HEK293 (cell line): ENCODE results near the gene AP3B2.

Source experiments
- BCL6B ChIP-seq: fragments of 450-650 bp; formaldehyde crosslinking; IDR thresholded peaks from 2 replicates; pipeline ENCODE4 v1.5.1; 2017; ENCODE audit warnings: missing biosample characterization, missing genetic modification characterization
- GLIS1 ChIP-seq: fragments of 450-650 bp; formaldehyde crosslinking; IDR thresholded peaks from 2 replicates; pipeline ENCODE4 v1.5.1; 2016; ENCODE audit warnings: missing biosample characterization, missing genetic modification characterization
- KLF17 ChIP-seq: fragments of 450-650 bp; formaldehyde crosslinking; IDR thresholded peaks from 2 replicates; pipeline ENCODE4 v1.5.1; 2016; ENCODE audit warnings: missing biosample characterization, missing genetic modification characterization
- PATZ1 ChIP-seq: fragments of 450-650 bp; formaldehyde crosslinking; IDR thresholded peaks from 2 replicates; pipeline ENCODE4 v1.5.1; 2016; ENCODE audit warnings: missing biosample characterization, missing genetic modification characterization
- PBX3 ChIP-seq: sonication (generic); formaldehyde crosslinking; IDR thresholded peaks from 2 replicates; pipeline ENCODE4 v1.8.1; 2022; ENCODE audit warnings: mild to moderate bottlenecking, moderate library complexity, missing genetic modification reagents
- SP2 ChIP-seq: fragments of 450-650 bp; formaldehyde crosslinking; IDR thresholded peaks from 2 replicates; pipeline ENCODE4 v1.5.1; 2016; ENCODE audit warnings: missing biosample characterization, missing genetic modification characterization
- ZFHX2 ChIP-seq: fragments of 450-650 bp; formaldehyde crosslinking; conservative IDR thresholded peaks from 2 replicates; pipeline ENCODE4 v1.5.1; 2016; ENCODE audit warnings: missing biosample characterization, missing genetic modification characterization
- ZNF169 ChIP-seq: fragments of 450-650 bp; formaldehyde crosslinking; IDR thresholded peaks from 2 replicates; pipeline ENCODE4 v1.5.1; 2016; ENCODE audit warnings: missing biosample characterization, missing genetic modification characterization
- ZNF175 ChIP-seq: fragments of 450-650 bp; formaldehyde crosslinking; IDR thresholded peaks from 2 replicates; pipeline ENCODE4 v1.5.1; 2016; ENCODE audit warnings: missing biosample characterization, missing genetic modification characterization
- ZNF18 ChIP-seq: fragments of 450-650 bp; formaldehyde crosslinking; IDR thresholded peaks from 2 replicates; pipeline ENCODE4 v1.5.1; 2016; ENCODE audit warnings: missing biosample characterization, missing genetic modification characterization
- ZNF2 ChIP-seq: fragments of 450-650 bp; formaldehyde crosslinking; IDR thresholded peaks from 2 replicates; pipeline ENCODE4 v1.5.1; 2016; ENCODE audit warnings: missing biosample characterization, missing genetic modification characterization
- ZNF311 ChIP-seq: fragments of 450-650 bp; formaldehyde crosslinking; IDR thresholded peaks from 2 replicates; pipeline ENCODE4 v1.5.1; 2017; ENCODE audit warnings: missing biosample characterization, missing genetic modification characterization, borderline replicate concordance
- ZNF341 ChIP-seq: fragments of 450-650 bp; formaldehyde crosslinking; IDR thresholded peaks from 2 replicates; pipeline ENCODE4; 2016; ENCODE audit warnings: low read depth, missing biosample characterization, missing genetic modification characterization
- ZNF354C ChIP-seq: fragments of 450-650 bp; formaldehyde crosslinking; IDR thresholded peaks from 2 replicates; pipeline ENCODE4 v1.5.1; 2016; ENCODE audit warnings: missing biosample characterization, missing genetic modification characterization, low read depth, borderline replicate concordance
- ZNF398 ChIP-seq: fragments of 450-650 bp; formaldehyde crosslinking; IDR thresholded peaks from 2 replicates; pipeline ENCODE4 v1.5.1; 2017; ENCODE audit warnings: missing biosample characterization, missing genetic modification characterization
- ZNF416 ChIP-seq: fragments of 450-650 bp; formaldehyde crosslinking; IDR thresholded peaks from 2 replicates; pipeline ENCODE4 v1.5.1; 2016; ENCODE audit warnings: missing biosample characterization, missing genetic modification characterization
- ZNF423 ChIP-seq: fragments of 450-650 bp; formaldehyde crosslinking; IDR thresholded peaks from 2 replicates; pipeline ENCODE4 v1.5.1; 2016; ENCODE audit warnings: missing biosample characterization, missing genetic modification characterization
- ZNF521 ChIP-seq: fragments of 450-650 bp; formaldehyde crosslinking; IDR thresholded peaks from 2 replicates; pipeline ENCODE4 v1.5.1; 2017; ENCODE audit warnings: missing biosample characterization, mild to moderate bottlenecking, missing genetic modification characterization
- ZNF561 ChIP-seq: fragments of 450-650 bp; IDR thresholded peaks from 2 replicates; pipeline ENCODE4 v1.5.1; 2018; ENCODE audit warnings: missing biosample characterization, missing genetic modification characterization, borderline replicate concordance
- ZNF629 ChIP-seq: fragments of 450-650 bp; formaldehyde crosslinking; IDR thresholded peaks from 2 replicates; pipeline ENCODE4 v1.5.1; 2017; ENCODE audit warnings: missing biosample characterization, missing genetic modification characterization
- ZNF645 ChIP-seq: fragments of 450-650 bp; formaldehyde crosslinking; IDR thresholded peaks from 2 replicates; pipeline ENCODE4; 2016; ENCODE audit warnings: missing biosample characterization, missing genetic modification characterization
- ZNF660 ChIP-seq: fragments of 450-650 bp; IDR thresholded peaks from 2 replicates; pipeline ENCODE4 v1.5.1; 2018; ENCODE audit warnings: missing biosample characterization, mild to moderate bottlenecking, missing genetic modification characterization
- ZNF692 ChIP-seq: fragments of 450-650 bp; formaldehyde crosslinking; IDR thresholded peaks from 2 replicates; pipeline ENCODE4 v1.5.1; 2016; ENCODE audit warnings: missing biosample characterization, missing genetic modification characterization
- ZNF785 ChIP-seq: fragments of 450-650 bp; formaldehyde crosslinking; IDR thresholded peaks from 2 replicates; pipeline ENCODE4 v1.5.1; 2016; ENCODE audit warnings: missing biosample characterization, missing genetic modification characterization
- ZNF837 ChIP-seq: fragments of 450-650 bp; formaldehyde crosslinking; IDR thresholded peaks from 2 replicates; pipeline ENCODE4 v1.5.1; 2016; ENCODE audit warnings: missing biosample characterization, missing genetic modification characterization
- ZSCAN5A ChIP-seq: fragments of 450-650 bp; formaldehyde crosslinking; IDR thresholded peaks from 2 replicates; pipeline ENCODE4 v1.5.1; 2016; ENCODE audit warnings: missing biosample characterization, missing genetic modification characterization

AP3B2 gene

GRCh38 chr15:82709081-82709420 is 624 bp downstream of the AP3B2 start (continued):
- TF ChIP-seq PBX3 = no peak
- no peak for TF ChIP-seq ZNF18 (tag by site-specific recombination)
- TF ChIP-seq ZNF354C = no peak
- TF ChIP-seq ZNF2 (tag by site-specific recombination) = no peak
- TF ChIP-seq ZSCAN5A (tag by site-specific recombination) = no peak
- TF ChIP-seq ZNF398 (tag by site-specific recombination) = peak; percentile 84
- 0 out of 2 replicates have a peak, but pooled peaks have one; percentile 42 for TF ChIP-seq ZNF785 (tag by site-specific recombination)
- TF ChIP-seq ZNF561 (tag by site-specific recombination) = peak; percentile 53; the same call in 1 of the 2 replicates
- no peak for TF ChIP-seq ZNF175 (tag by site-specific recombination)
- 0 out of 2 replicates have a peak, but pooled peaks have one; percentile 20 for TF ChIP-seq ZNF629 (tag by site-specific recombination)
- TF ChIP-seq ZFHX2 (tag by site-specific recombination) = no peak
- 0 out of 2 replicates have a peak, but pooled peaks have one; percentile 61 for TF ChIP-seq ZNF645 (tag by site-specific recombination)
- 0 out of 2 replicates have a peak, but pooled peaks have one; percentile 10 for TF ChIP-seq KLF17 (tag by site-specific recombination)
- TF ChIP-seq GLIS1 (tag by site-specific recombination) = peak; percentile 33; the same call in 1 of the 2 replicates
- 0 out of 2 replicates have a peak, but pooled peaks have one; percentile 17 for TF ChIP-seq PATZ1 (tag by site-specific recombination)
- peak; percentile 14; the same call in 1 of the 2 replicates for TF ChIP-seq ZNF692 (tag by site-specific recombination)
- TF ChIP-seq ZNF311 (tag by site-specific recombination) = no peak
- TF ChIP-seq ZNF341 = 0 out of 2 replicates have a peak, but pooled peaks have one; percentile 35
- TF ChIP-seq SP2 (tag by site-specific recombination) = peak; percentile 37
- peak; percentile 46 for TF ChIP-seq ZNF423 (tag by site-specific recombination)
- no peak for TF ChIP-seq ZNF521 (tag by site-specific recombination)
- 0 out of 2 replicates have a peak, but pooled peaks have one; percentile 19 for TF ChIP-seq ZNF416 (tag by site-specific recombination)
- peak; percentile 21; the same call in 1 of the 2 replicates for TF ChIP-seq ZNF660 (tag by site-specific recombination)
- TF ChIP-seq ZNF837 (tag by site-specific recombination) = peak; percentile 68; the same call in 1 of the 2 replicates
- no peak for TF ChIP-seq ZNF169 (tag by site-specific recombination)
- no peak for TF ChIP-seq BCL6B (tag by site-specific recombination)
